H1 (cell line): ENCODE data around the gene HSF5. TPM values are rescaled to one million over a fixed set of nuclear protein-coding genes. Genes with fewer than 3 reads are reported as not detected.

Source experiments
- CTCF ChIA-PET: fragments of 300-600 bp; sonication (Branson Sonifier 250); formaldehyde crosslinking; loops from one replicate; lab custom pipeline; 2021; ENCODE audit not compliant: partially characterized antibody; lab: Charles Lee
- POLR2A ChIA-PET: fragments of 300-600 bp; sonication (Branson Sonifier 250); formaldehyde crosslinking; loops from one replicate; lab custom pipeline; 2021; ENCODE audit warnings: inconsistent platforms; ENCODE audit not compliant: partially characterized antibody; lab: Charles Lee
- DNase-seq, 2 experiments: peaks; one replicate each; pipeline versions ENCODE4 v3.0.0 to v3.0.0-alpha.2; 2010 to 2022; ENCODE audit warnings: low spot score in 2 of 2, low read depth in 1 of 2, mixed read lengths in 1 of 2
- FAIRE-seq: peaks from 2 replicates; lab custom pipeline; 2011; peaks lifted over from hg19 to GRCh38; lab: Jason Lieb, UNC
- H2AFZ ChIP-seq: 2 replicates; pipeline ENCODE4 v1.8.1; 2012; ENCODE audit warnings: low read length, inconsistent platforms
- H2AK5ac ChIP-seq: 2 replicates; pipeline ENCODE4 v1.6.1; 2013; ENCODE audit warnings: low read depth, low read length
- H2BK120ac ChIP-seq: replicated peaks from 2 replicates; pipeline ENCODE3; 2013; ENCODE audit warnings: low read depth, low read length, inconsistent platforms
- H2BK12ac ChIP-seq: 2 replicates; pipeline ENCODE4 v1.6.1; 2013; ENCODE audit warnings: low read depth, low read length
- H2BK15ac ChIP-seq: 2 replicates; pipeline ENCODE4 v1.6.1; 2013; ENCODE audit warnings: low read length
- H2BK20ac ChIP-seq: 2 replicates; pipeline ENCODE4 v1.6.1; 2013; ENCODE audit warnings: low read length
- H2BK5ac ChIP-seq: 2 replicates; pipeline ENCODE4 v1.6.1; 2013; ENCODE audit warnings: low read depth, low read length
- H3K14ac ChIP-seq: 2 replicates; pipeline ENCODE4 v1.6.1; 2013; ENCODE audit warnings: inconsistent platforms; ENCODE audit not compliant: insufficient read length
- H3K18ac ChIP-seq: 2 replicates; pipeline ENCODE4 v1.6.1; 2013; ENCODE audit warnings: low read length; ENCODE audit errors: extremely low read depth
- H3K23ac ChIP-seq: 2 replicates; pipeline ENCODE4 v1.6.1; 2013; ENCODE audit warnings: inconsistent platforms; ENCODE audit not compliant: insufficient read length
- H3K23me2 ChIP-seq: 2 replicates; pipeline ENCODE4 v1.6.1; 2013; ENCODE audit warnings: low read depth, low read length
- H3K27ac ChIP-seq: 2 replicates; pipeline ENCODE4 v1.6.1; 2011; ENCODE audit warnings: low read depth, low read length, inconsistent platforms
- H3K27me3 ChIP-seq, 4 experiments: replicated peaks in 1 of 4; 1 replicate in 1 of 4; 2 replicates in 3 of 4; pipeline versions ENCODE4 v1.6.1 to v1.8.1; 2011 to 2013; ENCODE audit warnings: low read length in 3 of 4, mild to moderate bottlenecking in 3 of 4, inconsistent platforms in 2 of 4, mixed read lengths in 2 of 4, moderate library complexity in 1 of 4; ENCODE audit not compliant: control insufficient read depth in 3 of 4, insufficient read depth in 3 of 4; ENCODE audit errors: extremely low read depth in 1 of 4
- H3K36me3 ChIP-seq, 4 experiments: 2 replicates each; pipeline versions ENCODE4 v1.6.1 to v1.8.1; 2011 to 2013; ENCODE audit warnings: mild to moderate bottlenecking in 4 of 4, low read length in 3 of 4, moderate library complexity in 2 of 4, control low read depth in 1 of 4, inconsistent platforms in 1 of 4; ENCODE audit not compliant: insufficient read depth in 4 of 4, control insufficient read depth in 2 of 4
- H3K4ac ChIP-seq: replicated peaks from 2 replicates; pipeline ENCODE3; 2013; ENCODE audit warnings: low read length, low read depth, mixed read lengths, inconsistent platforms; ENCODE audit not compliant: insufficient read length
- H3K4me1 ChIP-seq, 4 experiments: replicated peaks in 1 of 4; 1 replicate in 1 of 4; 2 replicates in 3 of 4; pipeline versions ENCODE4 v1.6.1 to v1.8.1; 2011 to 2013; ENCODE audit warnings: low read length in 3 of 4, inconsistent platforms in 2 of 4, mixed read lengths in 1 of 4; ENCODE audit not compliant: insufficient read depth in 4 of 4, control insufficient read depth in 3 of 4
- H3K4me2 ChIP-seq, 2 experiments: 2 replicates each; pipeline versions ENCODE4 v1.6.1 to v1.8.1; 2011 to 2013; ENCODE audit warnings: low read depth in 2 of 2, low read length in 2 of 2, control low read depth in 1 of 2, inconsistent platforms in 1 of 2, mild to moderate bottlenecking in 1 of 2; ENCODE audit not compliant: insufficient read depth in 1 of 2
- H3K4me3 ChIP-seq, 4 experiments: fragments of 200-600, 300-600 bp in 1 of 4; sonication (generic), shearing (Covaris generic), sonication (Bioruptor Twin) in 1 of 4; 2 replicates each; pipeline versions ENCODE4 v1.5.1 to v1.8.1; 2011 to 2016; ENCODE audit warnings: low read length in 4 of 4, low read depth in 3 of 4, control low read depth in 2 of 4, inconsistent platforms in 2 of 4, mild to moderate bottlenecking in 2 of 4, mixed read lengths in 1 of 4, moderate library complexity in 1 of 4; ENCODE audit not compliant: insufficient read depth in 2 of 4; ENCODE audit errors: extremely low read depth in 1 of 4
- H3K56ac ChIP-seq: replicated peaks from 2 replicates; pipeline ENCODE3; 2013; ENCODE audit warnings: low read depth, mild to moderate bottlenecking, mixed read lengths, low read length, inconsistent platforms; ENCODE audit not compliant: insufficient read length
- H3K79me1 ChIP-seq: 2 replicates; pipeline ENCODE4 v1.6.1; 2013; ENCODE audit warnings: low read depth, low read length, control low read depth
- H3K79me2 ChIP-seq, 2 experiments: 2 replicates each; pipeline versions ENCODE4 v1.6.1 to v1.8.1; 2012 to 2013; ENCODE audit warnings: low read length in 2 of 2, mild to moderate bottlenecking in 2 of 2, inconsistent platforms in 1 of 2; ENCODE audit not compliant: insufficient read depth in 2 of 2, control insufficient read depth in 1 of 2
- H3K9ac ChIP-seq, 4 experiments: replicated peaks in 1 of 4; 1 replicate in 1 of 4; 2 replicates in 3 of 4; pipeline versions ENCODE4 v1.6.1 to v1.8.1; 2011 to 2013; ENCODE audit warnings: low read depth in 3 of 4, low read length in 3 of 4, control low read depth in 2 of 4, mild to moderate bottlenecking in 2 of 4, moderate library complexity in 2 of 4, inconsistent platforms in 1 of 4; ENCODE audit errors: extremely low read depth in 1 of 4
- H3K9me3 ChIP-seq, 2 experiments: 2 replicates each; pipeline versions ENCODE4 v1.6.1 to v1.8.1; 2012 to 2013; ENCODE audit warnings: mild to moderate bottlenecking in 2 of 2, moderate library complexity in 2 of 2, control low read depth in 1 of 2, inconsistent platforms in 1 of 2, low read depth in 1 of 2, low read length in 1 of 2, mixed read lengths in 1 of 2; ENCODE audit not compliant: insufficient read depth in 2 of 2
- H4K20me1 ChIP-seq, 2 experiments: replicated peaks in 1 of 2; 2 replicates each; pipeline versions ENCODE3 to v1.8.1; 2011 to 2013; ENCODE audit warnings: inconsistent platforms in 2 of 2, low read length in 2 of 2, mild to moderate bottlenecking in 1 of 2; ENCODE audit not compliant: insufficient read depth in 2 of 2, control insufficient read depth in 1 of 2
- H4K5ac ChIP-seq: 2 replicates; pipeline ENCODE4 v1.6.1; 2013; ENCODE audit warnings: low read length, low read depth, mixed read lengths, inconsistent platforms; ENCODE audit not compliant: insufficient read length
- H4K8ac ChIP-seq: 2 replicates; pipeline ENCODE4 v1.8.0; 2013; ENCODE audit warnings: mild to moderate bottlenecking, moderate library complexity, low read length, inconsistent platforms; ENCODE audit not compliant: insufficient read depth; ENCODE audit errors: extremely low read depth
- H4K91ac ChIP-seq: replicated peaks from 2 replicates; pipeline ENCODE3; 2013; ENCODE audit warnings: low read length, mixed read lengths, inconsistent platforms; ENCODE audit not compliant: insufficient read length
- CTCF ChIP-seq, 3 experiments: IDR thresholded peaks; 1 replicate in 2 of 3; 2 replicates in 1 of 3; pipeline versions ENCODE4 v1.5.1 to v1.6.1; 2011; ENCODE audit warnings: low read length in 3 of 3, mild to moderate bottlenecking in 3 of 3, inconsistent platforms in 2 of 3, low read depth in 1 of 3, moderate library complexity in 1 of 3; ENCODE audit not compliant: insufficient read depth in 1 of 3; ENCODE audit errors: control extremely low read depth in 1 of 3
- GTF2F1 ChIP-seq: IDR thresholded peaks from 2 replicates; pipeline ENCODE4 v1.6.1; 2012; ENCODE audit warnings: low read depth, low read length, improper control_type of control experiment, borderline replicate concordance
- RAD21 ChIP-seq, 2 experiments: IDR thresholded peaks in 1 of 2; conservative IDR thresholded peaks in 1 of 2; 2 replicates each; pipeline ENCODE4 v1.6.1; 2011; ENCODE audit warnings: low read depth in 2 of 2, low read length in 2 of 2, improper control_type of control experiment in 1 of 2, inconsistent platforms in 1 of 2, mild to moderate bottlenecking in 1 of 2, moderate library complexity in 1 of 2
- WGBS, 2 experiments: shearing (Covaris generic) in 1 of 2; methylation state at CpG; one replicate each; pipeline versions ENCODE4 v1.1.6 to v1.1.7; 2013 to 2015; ENCODE audit warnings: low lambda C conversion rate in 2 of 2, mixed read lengths in 2 of 2, inconsistent platforms in 1 of 2, low coverage in 1 of 2, missing lambda C conversion rate in 1 of 2; ENCODE audit not compliant: insufficient replicate concordance in 2 of 2, insufficient coverage in 1 of 2, insufficient read length in 1 of 2; ENCODE audit errors: extremely low coverage in 1 of 2, missing lambda C conversion rate in 1 of 2; 5-methylcytosine and 5-hydroxymethylcytosine counted together
- polyA plus RNA-seq, 7 experiments: library from polyadenylated mRNA; depleted of rRNA in 3 of 7; stranded (reverse) in 5 of 7; unstranded in 2 of 7; fragments of >200 nt in 5 of 7; fragments of 200-250 nt in 2 of 7; gene quantifications; 1 replicate in 5 of 7; 2 replicates in 1 of 7; 4 replicates in 1 of 7; pipeline versions ENCODE4 v1.2.1 to v1.2.3, GENCODE V29; 2011 to 2013; ENCODE audit warnings: missing spikeins in 2 of 7, mixed read lengths in 2 of 7
- total RNA-seq: library from RNA; stranded (reverse); fragmentation: NEBNext Ultra II Directional; extraction: Animal tissue kit (Norgen Biotek cat#: 25700); gene quantifications from 2 replicates; pipeline ENCODE4 v1.2.1, GENCODE V29; 2021

HSF5 gene
- total and polyA plus RNA-seq, 2 of the 8 experiments (the other 6 are each of a cell fraction or from before 2014, with no cell fraction given), result not detected

- DNase-seq (no peak), FAIRE-seq (no peak)
- Histone ChIP-seq H3K4me3 (no peak overlapping the region), H3K4me1 (peaks cover 7 to 12% (median 7%) of the 10 kb centered on the region in 4 experiments), H3K23ac (no peak overlapping the region), H4K20me1 (no peaks in the 10 kb centered on the region), H2BK12ac (0 out of 2 replicates have a peak overlapping the region, but pooled peaks have one; percentile 80), H3K79me2 (no peaks in the 10 kb centered on the region), H4K8ac (no peak overlapping the region), H2BK15ac (no peak overlapping the region), H3K9me3 (no peaks in the 10 kb centered on the region), H3K4ac (no peak overlapping the region), H3K14ac (no peak overlapping the region), H3K27ac (no peak overlapping the region), H3K18ac (no peak overlapping the region), H3K4me2 (no peak overlapping the region), H3K79me1 (no peaks in the 10 kb centered on the region), H3K23me2 (peaks cover 12% of the 10 kb centered on the region), H2BK5ac (no peak overlapping the region), H3K27me3 (peaks cover 0 to 6% (median 4%) of the 10 kb centered on the region in 4 experiments; a peak in 5 of 7 replicates), H3K56ac (no peak overlapping the region), H2AFZ (no peak overlapping the region), H2AK5ac (no peak overlapping the region), H4K5ac (no peak overlapping the region), H2BK120ac (no peak overlapping the region), H3K9ac (no peak overlapping the region), H3K36me3 (no peaks in the 10 kb centered on the region), H4K91ac (no peak overlapping the region), H2BK20ac (no peak overlapping the region)
- TF ChIP-seq CTCF (IDR thresholded peaks at IDR 0.05; ENCODE audit: control extremely low read depth in 1 of 3, insufficient read depth in 1 of 3, low read depth in 1 of 3, low read length in 3 of 3) (peak in 1 of 3 experiments; percentile 37; a peak in 2 of 4 replicates), RAD21 (IDR thresholded peaks at IDR 0.05 in 1 of 2, conservative IDR thresholded peaks at IDR 0.05 in 1 of 2; ENCODE audit: low read depth in 2 of 2, low read length in 2 of 2) (0 out of 4 replicates have a peak, but pooled peaks of 1 of the 2 experiments have one; percentile 4), GTF2F1 (no peak)
- ChIA-PET CTCF (interaction anchor here (0.7 to 16.5 kb wide), 9 partner anchors 8 to 54 kb away, joined by 3 to 163 read pairs (median 5); a partner anchor contains a TSS), POLR2A (interaction anchor here (1.3 to 6.0 kb wide), 4 partner anchors 15 to 124 kb away, joined by 4 to 32 read pairs (median 26); no protein-coding TSS in a partner anchor)
- WGBS, 2 experiments, result 70% methylated on average over 3 of the region's 3 CpGs; no CpG with 5 or more reads in 1 of the 2 experiments
Measured at GRCh38 chr17:58534331-58534730, 46.1 kb upstream of the HSF5 start.
